NCI-H82 treated with DMSO at 0.1 percent for 48 hours (cell line): Measurements from ENCODE around the gene BPHL.
"Not testable (repeated sequence)": the region's sequence is repeated elsewhere in the genome, so short reads cannot be mapped to it uniquely, and the experiment has no call there.

Experiments
- DNase-seq: peaks from one replicate; lab custom pipeline; 2025; ENCODE audit not compliant: unreplicated experiment; lab: John Stamatoyannopoulos, UW

The BPHL gene

GRCh38 chr6:3176562-3177355 is 58.2 kb downstream of the BPHL start:
- DNase-seq: no peak

DNA sequence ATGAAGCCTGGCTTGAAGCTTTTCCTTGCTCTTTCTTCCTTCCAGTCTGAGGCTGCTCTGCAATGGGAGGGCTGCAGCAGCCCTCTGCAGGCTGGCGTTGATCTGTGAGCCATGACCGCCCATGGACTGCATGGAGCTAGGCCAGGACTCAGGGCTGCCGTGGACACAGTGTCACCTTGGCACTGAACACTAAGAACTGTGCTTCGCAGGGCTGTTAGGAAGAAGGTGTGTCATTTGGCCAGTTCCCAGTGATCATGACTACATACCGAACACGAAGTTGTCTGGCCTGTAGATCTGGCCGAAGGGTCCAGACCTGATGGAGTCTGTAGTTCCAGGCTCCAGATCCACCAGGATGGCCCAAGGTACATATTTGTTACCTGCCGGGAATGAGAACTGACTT is 60.2 kb downstream of the BPHL start:
- DNase-seq: not testable (repeated sequence)

GRCh38 chr6:3179945-3180344 is 61.4 kb downstream of the BPHL start:
- not testable (repeated sequence) for DNase-seq

- no peak for DNase-seq
Measured at GRCh38 chr6:3181105-3181504, 62.6 kb downstream of the BPHL start.

- DNase-seq: no peak
Measured at GRCh38 chr6:3183066-3183465, 64.6 kb downstream of the BPHL start.

DNA sequence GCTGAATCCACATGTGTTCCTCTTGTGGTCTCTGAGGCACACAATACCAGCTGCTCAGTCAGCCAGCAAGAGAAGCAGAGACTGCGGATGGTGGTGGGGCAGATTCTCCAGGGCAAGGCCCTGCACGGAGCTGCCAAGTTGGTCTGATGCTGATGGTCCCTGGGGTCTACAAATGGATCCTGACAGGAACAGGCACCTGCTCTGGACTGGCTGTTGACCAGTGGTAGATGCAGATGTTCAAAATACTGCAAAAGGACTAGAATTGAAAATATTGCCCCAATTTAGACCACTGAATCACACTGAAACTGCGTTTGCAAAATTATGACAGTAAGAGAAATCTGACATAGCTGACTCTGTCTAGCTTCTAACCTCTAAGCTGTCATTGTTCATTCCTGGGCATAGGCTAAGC is 68.5 kb downstream of the BPHL start:
- DNase-seq: no peak

- DNase-seq: no peak
Measured at GRCh38 chr6:3188262-3188661, 69.8 kb downstream of the BPHL start.

GRCh38 chr6:3189192-3189591 is 70.7 kb downstream of the BPHL start:
- DNase-seq: not testable (repeated sequence)

- DNase-seq: no peak
Measured at GRCh38 chr6:3190056-3190455, 71.5 kb downstream of the BPHL start.

DNA sequence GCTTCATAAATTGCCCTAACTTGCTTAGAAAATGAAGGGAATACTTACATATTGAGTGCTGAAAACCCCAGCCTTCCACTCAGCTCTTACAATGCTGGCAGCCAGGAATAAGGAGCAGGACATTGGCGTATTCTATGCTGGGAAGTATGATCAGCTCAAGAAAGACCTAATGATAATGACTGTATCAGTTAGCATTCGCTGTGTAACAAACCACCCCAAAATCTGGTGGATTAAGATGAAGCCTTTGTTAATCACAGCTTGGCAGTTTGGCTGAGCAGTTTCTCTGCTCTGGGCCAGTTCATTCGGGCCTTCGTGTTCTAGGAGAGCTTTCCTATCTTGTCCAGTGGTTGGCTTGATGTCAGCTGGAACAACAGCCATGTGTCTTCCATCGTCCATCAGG is 72.3 kb downstream of the BPHL start:
- DNase-seq: no peak

GRCh38 chr6:3193102-3193849 is 74.8 kb downstream of the BPHL start:
- DNase-seq: no peak

- DNase-seq: no peak
Measured at GRCh38 chr6:3194535-3195419, 76.3 kb downstream of the BPHL start.

- DNase-seq: no peak
Measured at GRCh38 chr6:3195420-3195694, 76.8 kb downstream of the BPHL start.

DNA sequence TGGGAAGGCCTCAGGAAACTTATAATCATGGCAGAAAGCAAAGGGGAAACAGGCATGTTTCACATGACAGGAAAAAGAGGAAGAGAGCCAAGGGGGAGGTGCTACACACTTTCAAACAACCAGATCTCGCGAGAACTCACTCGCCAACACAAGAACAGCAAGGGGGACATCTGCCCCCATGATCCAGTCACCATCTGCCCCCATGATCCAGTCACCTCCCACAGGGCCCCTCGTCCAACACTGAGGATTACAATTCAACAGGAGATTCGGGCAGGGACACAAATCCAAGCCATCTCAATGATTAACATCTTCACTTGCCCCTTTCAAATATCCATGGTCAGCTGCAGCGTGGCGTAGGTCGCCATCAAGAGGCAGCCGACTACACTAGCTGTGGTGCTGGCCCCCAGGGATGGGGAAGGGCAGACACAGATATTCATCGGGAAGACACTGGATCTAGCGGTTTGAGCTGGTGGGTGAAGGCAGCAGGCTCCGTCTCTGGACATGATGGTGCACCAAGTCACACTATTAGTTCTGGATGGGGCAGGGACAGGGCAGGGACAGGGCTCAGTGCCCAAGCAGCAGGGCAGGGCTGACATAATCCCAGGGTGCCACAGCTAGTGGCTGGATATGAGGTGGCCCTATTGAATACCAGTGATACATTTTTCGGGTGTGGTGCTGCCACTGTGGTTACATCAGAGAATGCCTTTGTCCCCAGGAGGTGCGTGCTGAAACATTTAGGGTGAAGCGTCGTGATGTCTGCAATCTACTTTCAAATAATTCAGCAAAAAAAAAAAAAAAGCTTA is 77.4 kb downstream of the BPHL start:
- DNase-seq: peak; percentile 85

- no peak for DNase-seq
Measured at GRCh38 chr6:3196770-3197169, 78.3 kb downstream of the BPHL start.

DNA sequence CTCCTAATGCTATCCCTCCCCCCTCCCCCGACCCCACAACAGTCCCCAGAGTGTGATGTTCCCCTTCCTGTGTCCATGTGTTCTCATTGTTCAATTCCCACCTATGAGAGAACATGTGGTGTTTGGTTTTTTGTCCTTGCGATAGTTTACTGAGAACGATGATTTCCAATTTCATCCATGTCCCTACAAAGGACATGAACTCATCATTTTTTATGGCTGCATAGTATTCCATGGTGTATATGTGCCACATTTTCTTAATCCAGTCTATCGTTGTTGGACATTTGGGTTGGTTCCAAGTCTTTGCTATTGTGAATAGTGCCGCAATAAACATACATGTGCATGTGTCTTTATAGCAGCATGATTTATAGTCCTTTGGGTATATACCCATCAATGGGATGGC is 79.2 kb downstream of the BPHL start:
- DNase-seq: not testable (repeated sequence)

DNA sequence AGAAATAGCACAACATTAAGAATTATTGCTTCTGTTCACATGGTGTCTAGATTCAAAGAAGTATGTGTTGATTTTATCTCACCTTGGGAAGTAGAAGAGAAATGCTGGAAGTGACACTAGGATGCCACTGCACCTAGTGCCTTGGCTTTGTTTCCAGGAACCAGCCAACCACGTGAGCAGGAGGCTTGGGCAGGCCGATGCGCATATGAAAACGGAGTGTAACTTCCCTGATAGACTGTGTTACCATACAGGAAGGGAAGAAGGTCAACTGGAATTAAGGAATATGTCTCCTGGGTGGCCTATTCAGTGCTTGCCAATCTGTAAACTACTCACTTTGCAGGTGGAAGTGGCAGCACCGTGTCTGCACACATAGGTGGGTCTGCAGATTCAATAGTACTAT is 80.9 kb downstream of the BPHL start:
- DNase-seq: no peak

- no peak for DNase-seq
Measured at GRCh38 chr6:3200682-3201081, 82.2 kb downstream of the BPHL start.

DNA sequence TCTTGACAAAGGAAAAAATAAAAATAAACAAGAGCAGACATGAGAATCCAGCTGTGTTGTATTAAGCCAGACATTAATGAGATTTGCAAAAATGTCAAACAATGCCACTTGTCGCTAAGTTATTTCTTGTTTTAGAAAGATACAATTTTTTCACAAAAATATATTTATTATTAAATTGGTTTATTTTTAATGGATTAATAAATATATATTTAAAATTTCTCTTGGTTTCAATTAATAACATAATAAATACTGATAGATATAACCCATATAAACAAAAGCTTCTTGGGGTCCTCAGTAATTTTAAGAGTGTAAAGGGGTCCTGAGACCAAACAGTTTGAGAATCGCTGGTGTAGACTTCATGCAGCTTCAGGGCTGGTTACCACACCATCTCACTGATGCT is 82.9 kb downstream of the BPHL start:
- DNase-seq: no peak
